GM12873 (cell line): Measurements from ENCODE around the gene MRGPRE.

Source experiments
- TF ChIP-seq, protein P1 (sequence below): IDR thresholded peaks from 2 replicates; pipeline ENCODE4 v1.5.1; 2012; ENCODE audit warnings: low read depth, mild to moderate bottlenecking, moderate library complexity, low read length, control low read depth; ENCODE audit not compliant: insufficient read depth; ENCODE audit errors: missing control alignments

The MRGPRE gene

DNA sequence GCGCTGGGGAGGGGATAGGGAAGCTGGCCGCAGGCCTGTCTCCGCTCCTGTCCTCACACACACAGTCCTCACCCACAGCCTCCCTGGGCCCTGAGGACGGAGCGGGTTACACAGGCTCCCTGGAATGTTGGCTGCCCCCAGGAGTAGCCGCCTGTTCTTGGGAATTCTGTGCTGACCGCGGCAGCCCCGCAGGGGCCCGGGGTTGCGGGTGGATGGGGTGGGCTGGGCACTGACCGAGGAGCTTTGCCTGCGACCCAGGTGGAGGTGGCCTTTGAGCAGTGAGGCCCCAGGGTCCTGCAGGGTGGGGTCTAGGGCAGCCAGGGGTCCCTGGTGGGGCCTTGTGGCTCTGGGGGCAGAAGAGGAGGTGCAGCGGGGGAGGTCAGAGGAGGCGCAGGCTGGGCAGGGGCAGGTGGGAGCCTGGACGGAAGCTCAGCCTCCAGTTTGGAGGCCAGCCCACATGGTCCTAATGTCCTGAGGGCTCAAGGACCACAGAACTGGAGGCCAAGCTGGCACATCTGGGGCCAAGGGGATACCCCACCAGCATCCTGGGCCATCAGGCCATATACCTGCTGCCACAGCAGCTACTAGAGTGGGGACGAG, 7.0 kb downstream of the MRGPRE start:
- TF ChIP-seq, protein P1, sequence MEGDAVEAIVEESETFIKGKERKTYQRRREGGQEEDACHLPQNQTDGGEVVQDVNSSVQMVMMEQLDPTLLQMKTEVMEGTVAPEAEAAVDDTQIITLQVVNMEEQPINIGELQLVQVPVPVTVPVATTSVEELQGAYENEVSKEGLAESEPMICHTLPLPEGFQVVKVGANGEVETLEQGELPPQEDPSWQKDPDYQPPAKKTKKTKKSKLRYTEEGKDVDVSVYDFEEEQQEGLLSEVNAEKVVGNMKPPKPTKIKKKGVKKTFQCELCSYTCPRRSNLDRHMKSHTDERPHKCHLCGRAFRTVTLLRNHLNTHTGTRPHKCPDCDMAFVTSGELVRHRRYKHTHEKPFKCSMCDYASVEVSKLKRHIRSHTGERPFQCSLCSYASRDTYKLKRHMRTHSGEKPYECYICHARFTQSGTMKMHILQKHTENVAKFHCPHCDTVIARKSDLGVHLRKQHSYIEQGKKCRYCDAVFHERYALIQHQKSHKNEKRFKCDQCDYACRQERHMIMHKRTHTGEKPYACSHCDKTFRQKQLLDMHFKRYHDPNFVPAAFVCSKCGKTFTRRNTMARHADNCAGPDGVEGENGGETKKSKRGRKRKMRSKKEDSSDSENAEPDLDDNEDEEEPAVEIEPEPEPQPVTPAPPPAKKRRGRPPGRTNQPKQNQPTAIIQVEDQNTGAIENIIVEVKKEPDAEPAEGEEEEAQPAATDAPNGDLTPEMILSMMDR, result no peak

DNA sequence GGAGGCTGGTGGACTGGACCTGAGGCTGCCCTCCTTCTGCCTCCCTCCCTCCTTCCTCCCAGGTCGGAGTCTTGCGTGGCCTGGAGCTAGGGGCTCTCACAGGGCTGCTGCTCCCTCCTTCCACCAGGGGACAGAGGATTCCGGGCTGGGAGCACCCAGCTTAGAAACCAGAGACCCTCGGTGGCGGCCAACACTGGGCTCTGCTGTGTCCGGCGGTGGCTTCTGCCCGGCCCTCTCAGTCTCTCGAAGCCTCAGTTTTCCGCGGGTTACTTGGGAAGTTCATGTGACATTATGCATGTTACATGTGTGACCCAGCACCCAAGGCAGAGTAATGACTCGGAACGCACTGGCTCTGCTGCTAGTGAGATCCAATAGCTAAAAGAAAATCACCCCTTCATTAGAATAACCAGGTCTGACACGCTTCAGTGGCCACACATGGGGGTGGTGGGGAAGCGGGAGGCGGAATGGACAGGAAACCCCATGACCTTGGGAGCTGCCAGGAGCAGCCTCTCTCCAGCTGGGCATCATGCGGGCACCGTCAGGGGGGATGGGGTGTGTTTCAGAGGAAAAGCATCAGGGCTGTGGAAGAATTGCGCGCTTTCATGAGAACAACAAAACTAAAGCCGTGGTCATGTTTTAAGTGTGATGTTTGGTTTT, 7.7 kb downstream of the MRGPRE start:
- TF ChIP-seq, protein P1, result no peak

DNA sequence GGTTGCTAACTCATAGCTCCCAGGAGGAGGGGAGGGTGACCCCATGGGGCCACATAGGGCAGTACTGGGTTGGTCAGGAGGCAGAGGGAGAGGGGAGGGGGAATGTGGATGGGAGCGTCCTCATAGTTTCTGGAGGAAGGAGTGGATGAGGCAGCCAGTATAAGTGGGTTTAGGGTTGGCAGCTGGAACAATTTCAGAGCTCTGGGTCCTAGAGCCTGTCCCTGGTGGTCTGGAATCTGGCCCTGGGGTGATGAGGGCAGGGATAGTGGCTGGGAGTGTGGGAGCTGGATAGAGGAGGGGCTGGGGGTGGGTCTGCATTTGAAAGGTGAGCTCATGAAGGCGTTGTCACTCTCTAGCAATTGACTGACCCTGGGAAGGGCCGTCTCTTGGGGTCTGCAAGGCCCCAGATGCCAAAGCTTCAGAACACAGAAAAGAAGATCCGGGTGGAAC, 8.3 kb downstream of the MRGPRE start:
- TF ChIP-seq, protein P1, result no peak

DNA sequence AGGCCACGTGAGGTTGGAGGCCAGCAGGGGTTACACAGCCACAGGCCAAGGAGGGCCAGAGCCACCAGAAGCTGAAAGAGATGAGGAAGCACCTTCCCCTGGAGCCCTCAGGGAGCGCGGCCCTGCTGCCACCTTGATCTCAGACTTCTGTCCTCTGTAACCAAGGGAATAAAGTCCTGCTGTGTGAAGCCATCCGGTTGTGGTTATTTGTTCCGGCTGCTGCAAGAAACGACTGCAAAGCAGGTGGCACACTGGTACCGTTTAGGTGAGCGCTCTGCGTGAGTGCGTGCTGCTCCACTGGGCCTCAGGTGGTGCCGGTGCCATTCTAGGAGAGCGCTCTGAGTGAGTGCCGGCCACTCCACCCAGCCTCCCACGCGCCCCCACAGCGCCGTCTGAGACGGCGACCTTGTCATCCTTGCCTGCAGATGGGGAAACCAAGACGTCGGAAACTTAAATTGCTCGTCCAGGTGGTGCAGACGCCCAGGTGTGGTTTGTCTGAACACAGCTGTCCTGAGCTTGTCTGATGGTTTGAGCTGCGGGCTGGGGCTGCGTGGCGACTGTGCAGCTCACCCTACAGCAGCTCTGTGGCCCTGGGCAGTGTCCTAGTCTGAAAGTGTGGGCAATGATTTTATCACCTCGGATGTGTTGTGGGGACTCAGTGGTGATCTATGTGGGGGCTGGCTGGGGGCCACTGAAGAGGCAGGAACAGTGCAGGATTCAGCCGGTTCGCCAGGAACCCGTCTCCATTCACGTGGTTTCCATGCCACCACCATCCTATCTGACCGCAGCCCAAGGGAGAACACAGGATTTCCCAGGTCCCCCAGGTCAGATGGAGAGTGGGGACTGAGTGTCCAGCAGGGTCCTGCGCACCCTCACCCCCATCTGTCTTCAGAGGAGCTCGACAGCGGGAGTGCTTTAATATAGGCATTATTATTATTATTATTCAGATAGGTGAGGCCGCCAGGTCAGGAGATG, 9.0 kb downstream of the MRGPRE start:
- TF ChIP-seq, protein P1, result no peak

DNA sequence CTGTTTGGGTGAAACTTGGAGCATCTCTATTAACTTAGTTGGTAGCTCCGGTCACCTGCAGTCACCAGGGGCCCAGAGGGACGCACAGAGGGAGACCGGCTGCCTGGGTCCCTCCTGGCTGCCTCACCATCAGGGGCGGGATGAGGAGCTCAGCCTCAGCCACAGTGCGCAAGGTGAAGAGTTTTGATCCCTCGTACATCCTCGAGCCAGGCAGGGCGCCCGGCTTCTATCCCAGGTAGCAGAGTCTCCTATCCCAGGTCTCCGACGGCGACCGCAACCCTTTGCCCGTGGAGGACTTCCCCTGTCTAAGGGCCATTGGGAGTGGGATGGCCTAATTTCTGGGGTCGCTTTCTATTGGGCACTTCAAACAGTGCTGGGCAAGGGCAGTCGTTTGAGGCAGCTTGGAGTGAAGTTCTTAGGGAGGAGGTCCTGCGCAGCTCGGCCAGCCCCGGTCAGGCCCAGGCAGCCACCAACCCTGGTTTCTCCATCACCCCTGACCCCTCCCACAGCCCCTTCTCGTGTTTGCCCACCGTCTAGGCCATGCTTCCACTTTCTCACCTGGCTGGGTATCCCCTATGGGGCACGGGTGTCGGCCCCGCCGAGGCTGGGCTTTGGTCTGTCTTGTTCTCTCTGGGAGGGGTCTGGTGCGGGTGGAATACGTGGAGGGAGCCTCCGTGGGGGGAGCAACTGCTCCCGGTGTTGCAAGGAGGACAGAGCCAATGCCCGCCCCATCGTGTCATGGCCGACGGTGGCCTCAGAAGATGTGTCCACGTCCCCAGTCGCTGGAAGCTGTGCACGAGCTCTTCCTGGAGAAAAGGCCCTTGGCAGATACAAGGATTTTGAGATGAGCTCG, 10.0 kb downstream of the MRGPRE start:
- TF ChIP-seq, protein P1, result no peak

DNA sequence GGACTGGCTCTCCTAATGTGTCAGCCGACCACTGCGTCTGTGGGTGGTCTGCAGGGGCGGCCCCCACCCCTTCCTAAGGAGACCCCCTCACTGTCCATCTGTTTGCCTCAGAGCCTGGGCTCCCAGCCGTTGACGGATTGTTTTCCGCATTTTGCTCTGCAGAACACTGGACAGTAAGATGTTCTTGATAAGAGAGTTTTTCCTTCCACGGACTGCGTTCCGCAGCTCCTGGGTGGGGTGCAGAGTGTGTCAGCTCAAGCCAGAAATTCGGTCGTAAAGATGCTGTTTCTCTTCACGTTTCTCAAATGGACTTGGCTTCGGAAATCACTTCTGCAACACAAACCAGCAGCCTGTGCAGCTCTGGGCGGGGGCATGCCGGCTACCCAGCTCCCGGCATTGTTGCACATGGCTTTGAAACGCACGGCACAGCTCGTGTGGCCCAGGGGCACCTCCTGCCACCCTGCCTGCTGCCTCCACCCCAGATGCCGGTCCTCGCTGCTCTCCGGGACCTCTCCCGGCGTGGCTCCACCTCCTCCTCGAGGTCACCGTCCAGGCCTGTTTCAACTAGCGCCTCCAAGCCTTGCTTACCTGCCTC, 10.7 kb downstream of the MRGPRE start:
- TF ChIP-seq, protein P1, result no peak
